ENCODE data around the gene TMEM132D. TPM values are rescaled to one million over a fixed set of nuclear protein-coding genes. Genes with fewer than 3 reads are reported as not detected.
"Not testable (repeated sequence)": the region's sequence is repeated elsewhere in the genome, so short reads cannot be mapped to it uniquely, and the experiment has no call there.

The TMEM132D gene
- total and polyA plus RNA-seq, 8 donors = 0.26 to 2.5 (median 0.88) TPM; not detected in 1

GRCh38 chr12:129200576-129200975 lies 703.2 kb downstream of the TMEM132D start:
- H3K4me1 ChIP-seq = no peaks in the 10 kb centered on the region
- H3K27me3 ChIP-seq = peaks cover 0 to 4% of the 10 kb centered on the region in 2 donors
- ATAC-seq = no peak
- TF ChIP-seq, protein P1, sequence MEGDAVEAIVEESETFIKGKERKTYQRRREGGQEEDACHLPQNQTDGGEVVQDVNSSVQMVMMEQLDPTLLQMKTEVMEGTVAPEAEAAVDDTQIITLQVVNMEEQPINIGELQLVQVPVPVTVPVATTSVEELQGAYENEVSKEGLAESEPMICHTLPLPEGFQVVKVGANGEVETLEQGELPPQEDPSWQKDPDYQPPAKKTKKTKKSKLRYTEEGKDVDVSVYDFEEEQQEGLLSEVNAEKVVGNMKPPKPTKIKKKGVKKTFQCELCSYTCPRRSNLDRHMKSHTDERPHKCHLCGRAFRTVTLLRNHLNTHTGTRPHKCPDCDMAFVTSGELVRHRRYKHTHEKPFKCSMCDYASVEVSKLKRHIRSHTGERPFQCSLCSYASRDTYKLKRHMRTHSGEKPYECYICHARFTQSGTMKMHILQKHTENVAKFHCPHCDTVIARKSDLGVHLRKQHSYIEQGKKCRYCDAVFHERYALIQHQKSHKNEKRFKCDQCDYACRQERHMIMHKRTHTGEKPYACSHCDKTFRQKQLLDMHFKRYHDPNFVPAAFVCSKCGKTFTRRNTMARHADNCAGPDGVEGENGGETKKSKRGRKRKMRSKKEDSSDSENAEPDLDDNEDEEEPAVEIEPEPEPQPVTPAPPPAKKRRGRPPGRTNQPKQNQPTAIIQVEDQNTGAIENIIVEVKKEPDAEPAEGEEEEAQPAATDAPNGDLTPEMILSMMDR (IDR thresholded peaks at IDR 0.05) = no peak
- no peak overlapping the region for H3K27ac ChIP-seq
- DNase-seq = no peak
- intact Hi-C loops (cut with DNase I) = no loop called here
- H3K4me3 ChIP-seq = no peak overlapping the region
- no peaks in the 10 kb centered on the region for H3K36me3 ChIP-seq
- peaks cover 0 to 9% of the 10 kb centered on the region in 2 donors for H3K9me3 ChIP-seq

DNA sequence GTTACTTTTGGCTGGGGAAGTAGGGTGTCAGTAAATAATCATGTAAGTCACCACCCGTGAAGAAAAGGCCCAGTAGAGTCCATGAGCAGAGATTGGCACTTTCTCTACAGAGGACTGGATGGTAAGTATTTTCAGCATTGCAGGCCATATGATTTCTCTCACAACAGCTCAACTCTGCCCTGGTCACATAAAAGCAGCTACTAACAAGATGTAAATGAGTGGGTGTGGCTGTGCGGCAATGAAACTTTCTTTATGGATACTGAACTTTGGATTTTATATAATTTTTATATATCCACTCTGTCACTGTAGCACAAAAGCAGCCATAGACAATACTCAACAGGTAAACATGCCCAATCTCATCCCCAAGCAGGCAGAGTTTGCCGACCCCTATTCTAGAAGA lies 706.9 kb downstream of the TMEM132D start:
- Histone ChIP-seq H3K36me3 (no peaks in the 10 kb centered on the region), H3K27me3 (no peaks in the 10 kb centered on the region), H3K4me1 (no peaks in the 10 kb centered on the region), H3K9me3 (peaks cover 0 to 28% of the 10 kb centered on the region in 2 donors), H3K4me3 (no peak overlapping the region), H3K27ac (no peak overlapping the region)
- ATAC-seq (no peak), DNase-seq (no peak)
- intact Hi-C loops (cut with DNase I) = no loop called here
- TF ChIP-seq, protein P1 (IDR thresholded peaks at IDR 0.05) = no peak

GRCh38 chr12:129195081-129195480 lies 708.7 kb downstream of the TMEM132D start:
- Histone ChIP-seq H3K36me3 (no peaks in the 10 kb centered on the region), H3K4me1 (no peaks in the 10 kb centered on the region), H3K9me3 (peaks cover 0 to 27% of the 10 kb centered on the region in 2 donors), H3K27me3 (no peaks in the 10 kb centered on the region), H3K27ac (no peak overlapping the region), H3K4me3 (no peak overlapping the region)
- TF ChIP-seq, protein P1 (IDR thresholded peaks at IDR 0.05) = no peak
- intact Hi-C loops (cut with DNase I) = no loop called here
- ATAC-seq (no peak), DNase-seq (no peak)

DNA sequence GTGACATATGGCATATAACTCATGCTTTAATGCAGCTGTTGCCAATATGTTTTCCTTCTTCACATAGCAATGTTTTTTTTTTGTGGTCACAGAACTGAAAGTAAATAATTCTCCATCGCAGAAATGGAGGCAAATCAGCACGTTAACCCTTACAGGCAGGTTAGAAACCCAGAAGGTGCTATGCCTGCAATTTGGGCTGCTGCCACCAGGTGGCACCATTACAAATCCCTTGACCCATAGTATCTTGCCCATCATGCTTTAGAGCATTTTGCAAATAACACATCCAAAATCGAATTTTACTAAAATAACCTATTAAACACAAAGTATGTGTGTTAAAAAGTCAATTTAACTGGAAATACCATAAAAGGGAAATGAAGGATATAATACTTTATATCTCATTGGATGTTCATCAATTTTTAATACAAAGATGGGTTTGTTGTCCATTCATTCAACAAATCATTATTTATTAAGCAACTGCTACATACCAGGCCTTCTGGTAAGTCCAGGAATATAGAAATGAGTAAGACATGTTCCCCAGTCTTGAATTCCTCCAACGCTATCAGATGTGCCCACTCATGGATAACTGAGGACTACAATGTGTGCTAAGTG lies 710.5 kb downstream of the TMEM132D start:
- intact Hi-C loops (cut with DNase I) = no loop called here
- DNase-seq (no peak), ATAC-seq (peak; percentile 59)
- TF ChIP-seq, protein P1 (IDR thresholded peaks at IDR 0.05) = peak; percentile 45 to 52
- no peak overlapping the region for H3K4me3 ChIP-seq
- no peak overlapping the region for H3K27ac ChIP-seq
- no peaks in the 10 kb centered on the region for H3K27me3 ChIP-seq
- H3K9me3 ChIP-seq = peaks cover 0 to 21% of the 10 kb centered on the region in 2 donors
- no peaks in the 10 kb centered on the region for H3K36me3 ChIP-seq
- no peaks in the 10 kb centered on the region for H3K4me1 ChIP-seq

DNA sequence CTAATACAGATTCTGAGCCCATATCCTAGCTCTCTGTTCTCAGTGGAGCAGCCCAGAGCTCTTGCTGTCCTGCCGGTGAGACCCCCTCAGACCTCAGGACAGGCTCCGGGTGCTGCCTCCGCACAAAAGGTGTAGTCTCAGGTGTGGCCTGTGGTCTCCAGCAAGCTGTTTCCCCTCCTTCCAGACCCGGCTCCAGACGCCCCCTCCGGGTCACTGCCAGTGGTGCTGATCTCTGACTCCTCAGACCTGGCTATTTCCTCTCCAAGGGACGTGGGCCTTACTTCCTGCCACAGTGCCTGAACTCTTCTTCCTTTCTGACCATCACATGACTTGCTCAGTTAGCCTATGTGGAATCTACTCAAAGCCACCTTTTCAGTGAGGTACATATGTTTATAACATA lies 713.0 kb downstream of the TMEM132D start:
- H3K4me1 ChIP-seq = no peaks in the 10 kb centered on the region
- H3K27me3 ChIP-seq = no peaks in the 10 kb centered on the region
- TF ChIP-seq, protein P1 (IDR thresholded peaks at IDR 0.05) = no peak
- no peak overlapping the region for H3K4me3 ChIP-seq
- no peak for ATAC-seq
- H3K36me3 ChIP-seq = no peaks in the 10 kb centered on the region
- H3K9me3 ChIP-seq = peaks cover 0 to 21% of the 10 kb centered on the region in 2 donors
- no peak for DNase-seq
- no peak overlapping the region for H3K27ac ChIP-seq
- intact Hi-C loops (cut with DNase I) = no loop called here

DNA sequence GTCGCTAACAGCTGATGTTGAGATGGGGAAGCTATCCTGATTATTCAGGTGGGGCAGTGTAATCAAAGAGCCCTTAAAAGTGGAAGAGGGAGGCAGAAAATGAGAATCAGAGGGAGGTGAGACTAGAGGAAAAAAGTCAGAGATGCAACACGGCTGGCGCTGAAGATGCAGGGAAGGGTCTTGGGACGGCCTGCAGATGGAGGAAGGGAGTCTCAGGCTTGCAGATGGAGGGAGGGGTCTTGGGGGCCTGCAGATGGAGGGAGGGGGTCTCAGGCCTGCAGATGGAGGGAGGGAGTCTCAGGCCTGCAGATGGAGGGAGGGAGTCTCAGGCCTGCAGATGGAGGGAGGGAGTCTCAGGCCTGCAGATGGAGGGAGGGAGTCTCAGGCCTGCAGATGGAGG lies 713.9 kb downstream of the TMEM132D start:
- H3K4me1 ChIP-seq; H3K4me3 ChIP-seq; DNase-seq; H3K36me3 ChIP-seq; ATAC-seq; intact Hi-C loops (cut with DNase I); H3K27me3 ChIP-seq; H3K27ac ChIP-seq: not testable (repeated sequence)
- H3K9me3 ChIP-seq = peaks cover 0 to 21% of the 10 kb centered on the region in 2 donors
